OCI-LY3 (cell line): ENCODE measurements around the gene GRM8.

Experiments
- H2AFZ ChIP-seq: fragments of 200-600, 300-600 bp; shearing (Covaris generic); 2 replicates; pipeline ENCODE4 v1.6.0; 2014; ENCODE audit warnings: antibody characterized with exemption, low read depth, low read length
- H3K27ac ChIP-seq: fragments of 200-600, 300-600 bp; sonication (generic); 2 replicates; pipeline ENCODE4 v1.5.1; 2014; ENCODE audit warnings: mild to moderate bottlenecking, low read length, moderate library complexity, mixed read lengths
- H3K27me3 ChIP-seq: fragments of 200-600, 300-600 bp; sonication (generic); 2 replicates; pipeline ENCODE4 v1.6.1; 2014; ENCODE audit warnings: low read depth, low read length, mixed read lengths
- H3K36me3 ChIP-seq: fragments of 200-600, 300-600 bp; sonication (generic); replicated peaks from 2 replicates; pipeline ENCODE3; 2014; ENCODE audit warnings: low read depth, low read length, mixed read lengths
- H3K4me1 ChIP-seq: fragments of 300-600, 200-600 bp; sonication (generic); 2 replicates; pipeline ENCODE4 v1.6.1; 2014; ENCODE audit warnings: low read length, mixed read lengths
- H3K4me2 ChIP-seq: fragments of 200-600, 300-600 bp; sonication (generic); 2 replicates; pipeline ENCODE4 v1.6.1; 2014; ENCODE audit warnings: low read length, mixed read lengths
- H3K4me3 ChIP-seq: fragments of 300-600, 200-600 bp; sonication (generic); 2 replicates; pipeline ENCODE4 v1.5.1; 2014; ENCODE audit warnings: antibody characterized with exemption, mild to moderate bottlenecking, low read length, moderate library complexity
- H3K79me2 ChIP-seq: fragments of 300-600, 200-600 bp; shearing (Covaris generic); 2 replicates; pipeline ENCODE4 v1.6.1; 2014; ENCODE audit warnings: mild to moderate bottlenecking, low read length, mixed read lengths
- H3K9ac ChIP-seq: fragments of 300-600, 200-600 bp; shearing (Covaris generic); 2 replicates; pipeline ENCODE4 v1.6.0; 2014; ENCODE audit warnings: mild to moderate bottlenecking, low read length, moderate library complexity
- H3K9me3 ChIP-seq: fragments of 200-600, 300-600 bp; shearing (Covaris generic); 2 replicates; pipeline ENCODE4 v1.6.1; 2014; ENCODE audit warnings: low read length, mixed read lengths; ENCODE audit not compliant: insufficient read depth
- H4K20me1 ChIP-seq: fragments of 200-600, 300-600 bp; sonication (generic); 2 replicates; pipeline ENCODE4 v1.6.1; 2016; ENCODE audit warnings: low read length, mixed read lengths; ENCODE audit not compliant: insufficient read depth
- EZH2phosphoT487 ChIP-seq: fragments of 200-600 bp; shearing (Covaris generic); IDR thresholded peaks from 2 replicates; pipeline ENCODE4 v1.6.1; 2018; ENCODE audit warnings: antibody characterized with exemption, mixed run types, low read depth
- TF ChIP-seq, protein P1 (sequence below): fragments of 200-600, 300-600 bp; sonication (generic); IDR thresholded peaks from 2 replicates; pipeline ENCODE4 v1.5.1; 2014; ENCODE audit warnings: antibody characterized with exemption, low read length, low read depth

Gene GRM8

DNA sequence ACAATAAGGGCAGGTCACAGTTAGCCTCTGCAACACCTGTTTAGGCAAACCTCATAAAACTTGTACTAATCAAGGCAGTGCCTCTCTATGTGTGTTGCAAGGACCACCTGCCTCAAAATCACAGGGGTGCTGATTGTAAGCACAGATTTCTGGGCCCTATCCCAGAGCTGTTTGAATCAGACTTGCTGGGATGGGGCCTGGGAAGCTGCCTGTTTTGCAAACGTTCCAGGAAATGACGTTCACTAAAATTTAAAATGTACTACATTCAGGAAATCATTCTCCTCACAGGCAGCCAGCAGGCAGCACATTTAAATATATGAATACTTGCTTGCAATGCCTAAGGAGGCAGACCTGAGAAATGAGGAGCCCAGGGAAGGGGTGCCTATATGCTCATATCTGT lies 4.3 kb upstream of the GRM8 start:
- no peaks in the 10 kb centered on the region for H4K20me1 ChIP-seq
- no peak overlapping the region for H2AFZ ChIP-seq
- H3K4me2 ChIP-seq: no peak overlapping the region
- no peaks in the 10 kb centered on the region for H3K79me2 ChIP-seq
- H3K9me3 ChIP-seq: no peaks in the 10 kb centered on the region
- peaks cover 8% of the 10 kb centered on the region; the same call in 1 of the 2 replicates for H3K27me3 ChIP-seq
- H3K9ac ChIP-seq: no peak overlapping the region
- H3K27ac ChIP-seq: no peak overlapping the region
- no peak for TF ChIP-seq EZH2phosphoT487
- TF ChIP-seq, protein P1, sequence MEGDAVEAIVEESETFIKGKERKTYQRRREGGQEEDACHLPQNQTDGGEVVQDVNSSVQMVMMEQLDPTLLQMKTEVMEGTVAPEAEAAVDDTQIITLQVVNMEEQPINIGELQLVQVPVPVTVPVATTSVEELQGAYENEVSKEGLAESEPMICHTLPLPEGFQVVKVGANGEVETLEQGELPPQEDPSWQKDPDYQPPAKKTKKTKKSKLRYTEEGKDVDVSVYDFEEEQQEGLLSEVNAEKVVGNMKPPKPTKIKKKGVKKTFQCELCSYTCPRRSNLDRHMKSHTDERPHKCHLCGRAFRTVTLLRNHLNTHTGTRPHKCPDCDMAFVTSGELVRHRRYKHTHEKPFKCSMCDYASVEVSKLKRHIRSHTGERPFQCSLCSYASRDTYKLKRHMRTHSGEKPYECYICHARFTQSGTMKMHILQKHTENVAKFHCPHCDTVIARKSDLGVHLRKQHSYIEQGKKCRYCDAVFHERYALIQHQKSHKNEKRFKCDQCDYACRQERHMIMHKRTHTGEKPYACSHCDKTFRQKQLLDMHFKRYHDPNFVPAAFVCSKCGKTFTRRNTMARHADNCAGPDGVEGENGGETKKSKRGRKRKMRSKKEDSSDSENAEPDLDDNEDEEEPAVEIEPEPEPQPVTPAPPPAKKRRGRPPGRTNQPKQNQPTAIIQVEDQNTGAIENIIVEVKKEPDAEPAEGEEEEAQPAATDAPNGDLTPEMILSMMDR: no peak
- H3K4me3 ChIP-seq: no peak overlapping the region
- H3K4me1 ChIP-seq: no peaks in the 10 kb centered on the region
- no peaks in the 10 kb centered on the region for H3K36me3 ChIP-seq

DNA sequence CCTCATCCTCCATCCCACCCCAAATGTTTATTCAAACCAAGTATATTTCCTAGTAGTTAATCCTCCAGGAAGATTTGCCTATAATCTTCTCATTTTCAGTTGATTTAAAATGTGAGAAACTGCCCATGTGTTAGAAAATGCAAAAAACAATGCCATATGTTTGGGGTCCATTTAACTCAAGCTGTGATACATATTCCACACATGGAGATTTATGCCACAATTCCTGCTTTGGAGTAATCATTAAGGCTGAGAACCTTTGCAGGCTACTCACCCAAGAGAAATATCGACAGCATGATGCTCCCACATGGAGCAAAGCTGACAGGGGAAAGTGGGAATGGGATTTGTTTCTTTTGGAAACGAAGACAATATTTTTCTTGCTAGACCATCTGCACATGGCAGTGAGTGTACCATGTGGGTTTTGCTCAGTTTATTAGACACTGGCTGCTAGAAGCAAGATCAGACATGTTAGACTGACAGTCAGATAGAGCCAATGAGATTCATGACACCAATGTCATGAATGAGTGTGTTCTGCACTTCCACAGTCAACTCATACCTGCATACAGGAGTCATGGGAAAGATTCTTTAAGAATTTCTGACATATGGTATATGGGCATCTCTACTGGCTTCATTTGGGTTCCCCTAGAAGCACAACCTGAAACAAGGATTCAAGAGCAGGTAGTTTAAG lies 3.4 kb upstream of the GRM8 start:
- no peak overlapping the region for H3K4me3 ChIP-seq
- no peaks in the 10 kb centered on the region for H4K20me1 ChIP-seq
- no peak overlapping the region for H3K27ac ChIP-seq
- H3K27me3 ChIP-seq: peaks cover 13% of the 10 kb centered on the region; the same call in 1 of the 2 replicates
- H3K36me3 ChIP-seq: no peaks in the 10 kb centered on the region
- H3K9me3 ChIP-seq: no peaks in the 10 kb centered on the region
- H3K9ac ChIP-seq: no peak overlapping the region
- H3K79me2 ChIP-seq: no peaks in the 10 kb centered on the region
- H2AFZ ChIP-seq: no peak overlapping the region
- TF ChIP-seq, protein P1: no peak
- no peak for TF ChIP-seq EZH2phosphoT487
- no peak overlapping the region for H3K4me2 ChIP-seq
- H3K4me1 ChIP-seq: no peaks in the 10 kb centered on the region

DNA sequence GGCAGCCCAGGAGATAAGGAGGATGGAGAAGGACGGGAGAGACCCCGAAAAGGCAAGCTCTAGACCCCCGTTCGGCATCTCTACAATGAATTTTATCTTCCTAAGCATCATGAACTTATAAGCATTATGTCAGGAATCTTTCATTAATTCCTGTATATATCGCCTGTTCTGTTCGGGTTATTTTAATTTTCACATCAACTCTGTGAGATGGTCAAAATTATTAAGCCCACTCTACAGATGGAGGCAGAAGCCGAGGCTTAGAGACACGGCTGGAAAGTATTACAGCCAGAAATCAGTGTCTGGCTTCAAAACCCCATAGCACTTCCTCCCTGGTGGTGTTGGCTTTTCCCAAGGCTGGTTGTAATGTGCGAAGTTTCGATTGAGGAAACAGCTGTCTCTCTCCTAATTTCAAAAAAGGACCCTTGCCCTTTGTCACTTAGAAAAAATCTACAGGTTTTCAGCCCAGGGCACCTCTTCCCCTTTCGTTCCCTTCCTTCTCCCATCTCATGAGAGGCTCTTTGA lies 1.5 kb upstream of the GRM8 start:
- Histone ChIP-seq H3K4me2 (peak overlapping the region; percentile 87), H2AFZ (0 out of 2 replicates have a peak overlapping the region, but pooled peaks have one; percentile 1), H3K9me3 (no peaks in the 10 kb centered on the region), H3K36me3 (no peaks in the 10 kb centered on the region), H3K9ac (no peak overlapping the region), H3K79me2 (no peaks in the 10 kb centered on the region), H4K20me1 (no peaks in the 10 kb centered on the region), H3K27ac (no peak overlapping the region), H3K4me1 (no peaks in the 10 kb centered on the region), H3K4me3 (peak overlapping the region; percentile 76), H3K27me3 (peaks cover 33% of the 10 kb centered on the region)
- TF ChIP-seq, protein P1: no peak; the same call in none of the 2 replicates
- TF ChIP-seq EZH2phosphoT487: no peak

DNA sequence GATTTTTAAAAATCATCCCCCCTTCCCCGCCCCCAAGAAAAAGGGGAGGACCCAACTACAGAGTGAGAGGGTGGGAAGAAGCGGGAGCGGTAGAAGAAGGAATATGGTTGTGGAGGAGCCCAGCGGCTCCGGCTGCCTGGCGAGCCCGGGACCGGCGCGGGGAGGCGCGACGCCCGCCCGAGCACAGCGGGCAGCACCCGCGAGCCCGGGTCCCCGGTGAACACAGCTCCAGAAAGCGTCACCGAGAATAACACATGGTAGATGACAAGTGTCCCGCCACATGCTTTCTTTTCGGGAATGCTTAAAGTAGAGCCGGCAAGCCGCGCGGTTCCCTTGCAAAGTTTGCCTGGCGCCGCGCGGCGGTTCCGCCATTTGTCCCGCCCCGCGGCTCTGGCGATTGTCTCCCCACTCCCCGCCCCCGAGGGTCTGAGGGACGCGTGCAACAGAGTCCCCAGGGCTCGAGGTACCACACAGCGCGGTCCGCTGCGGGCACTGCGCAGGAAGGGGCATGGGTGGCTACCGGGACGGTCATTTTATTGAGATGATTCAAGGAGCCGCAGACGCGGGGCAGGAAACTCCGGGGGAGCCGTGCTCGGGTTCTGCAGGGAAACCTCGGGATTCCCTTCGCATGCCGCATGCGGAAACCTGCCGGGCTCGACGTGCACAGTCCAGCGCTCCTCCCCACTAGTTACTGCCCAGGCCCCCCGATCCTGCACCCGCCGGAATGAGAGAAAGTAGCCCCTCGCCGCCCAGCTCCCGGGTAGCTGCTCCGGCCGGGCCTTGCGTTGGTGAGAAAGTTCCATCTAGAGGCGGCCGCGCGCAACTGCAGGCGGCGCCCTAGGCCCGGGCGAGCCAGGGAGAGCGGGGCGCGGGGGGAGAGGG lies 781 bp upstream of the GRM8 start:
- TF ChIP-seq, protein P1: peak; percentile 75
- TF ChIP-seq EZH2phosphoT487: no peak
- H2AFZ ChIP-seq: peak overlapping the region; percentile 79; the same call in 1 of the 2 replicates
- peak overlapping the region; percentile 76 for H3K4me3 ChIP-seq
- peaks cover 40% of the 10 kb centered on the region for H3K27me3 ChIP-seq
- H3K79me2 ChIP-seq: no peaks in the 10 kb centered on the region
- no peaks in the 10 kb centered on the region for H4K20me1 ChIP-seq
- no peaks in the 10 kb centered on the region for H3K4me1 ChIP-seq
- no peak overlapping the region for H3K9ac ChIP-seq
- H3K36me3 ChIP-seq: no peaks in the 10 kb centered on the region
- H3K4me2 ChIP-seq: peak overlapping the region; percentile 87
- H3K9me3 ChIP-seq: no peaks in the 10 kb centered on the region
- H3K27ac ChIP-seq: no peak overlapping the region
